Caco-2 (cell line): ENCODE data around the gene ADCY1. TPM values are rescaled to one million over a fixed set of nuclear protein-coding genes. Genes with fewer than 3 reads are reported as not detected.

ENCODE experiments used
- BruUV-seq: library from RNA; stranded (reverse); fragments of 400-500 nt; replicated peaks from 2 replicates; lab custom pipeline; 2021; lab: Mats Ljungman, UMichigan
- CTCF ChIA-PET: fragments of 300-600 bp; sonication (Branson Sonifier 250); formaldehyde crosslinking; loops from one replicate; lab custom pipeline; 2022; ENCODE audit warnings: antibody characterized with exemption; lab: Charles Lee
- POLR2A ChIA-PET: fragments of 300-600 bp; sonication (Branson Sonifier 250); formaldehyde crosslinking; loops from one replicate; lab custom pipeline; 2022; ENCODE audit warnings: antibody characterized with exemption; lab: Charles Lee
- DNase-seq, 2 experiments: peaks; one replicate each; pipeline versions ENCODE4 v3.0.0 to v3.0.0-alpha.2; 2020 to 2022
- H3K27me3 ChIP-seq: replicated peaks from 2 replicates; pipeline ENCODE4 v1.6.0; 2011; ENCODE audit warnings: low read length; ENCODE audit not compliant: control insufficient read depth, insufficient read depth
- H3K36me3 ChIP-seq: 2 replicates; pipeline ENCODE4 v1.5.1; 2011; ENCODE audit warnings: low read length; ENCODE audit not compliant: control insufficient read depth, insufficient read depth
- H3K4me1 ChIP-seq: fragments of 250-450 bp; sonication (Bioruptor Pico); 2 replicates; pipeline ENCODE4 v1.5.1; 2020; ENCODE audit warnings: mild to moderate bottlenecking
- H3K4me3 ChIP-seq: 2 replicates; pipeline ENCODE4 v1.5.1; 2011; ENCODE audit warnings: low read depth, mild to moderate bottlenecking, control low read depth, low read length
- H3K9me3 ChIP-seq: fragments of 250-450 bp; sonication (Bioruptor Pico); 2 replicates; pipeline ENCODE4 v1.5.1; 2020; ENCODE audit warnings: mild to moderate bottlenecking, moderate library complexity
- H3K27ac Mint-ChIP-seq: one replicate; pipeline ENCODE4 v1.8.0; 2022; ENCODE audit warnings: mixed read lengths; ENCODE audit not compliant: unreplicated experiment
- H3K27me3 Mint-ChIP-seq: one replicate; pipeline ENCODE4 v1.8.0; 2022; ENCODE audit warnings: mixed read lengths; ENCODE audit not compliant: insufficient read depth, unreplicated experiment
- H3K36me3 Mint-ChIP-seq: one replicate; pipeline ENCODE4 v1.8.0; 2022; ENCODE audit warnings: mild to moderate bottlenecking, mixed read lengths; ENCODE audit not compliant: insufficient read depth, unreplicated experiment
- H3K4me1 Mint-ChIP-seq: one replicate; pipeline ENCODE4 v1.8.0; 2022; ENCODE audit warnings: low read depth, mixed read lengths; ENCODE audit not compliant: unreplicated experiment
- H3K4me3 Mint-ChIP-seq: one replicate; pipeline ENCODE4 v1.8.0; 2022; ENCODE audit warnings: mild to moderate bottlenecking, moderate library complexity, mixed read lengths; ENCODE audit not compliant: unreplicated experiment
- H3K9me3 Mint-ChIP-seq: one replicate; pipeline ENCODE4 v1.8.0; 2022; ENCODE audit warnings: mixed read lengths; ENCODE audit not compliant: unreplicated experiment
- intact Hi-C: fragments of 100-400 bp; cut with micrococcal nuclease; formaldehyde crosslinking; loops from one replicate; pipeline ENCODE4 v1.10.0; 2022; ENCODE audit not compliant: unreplicated experiment
- total RNA-seq: library from RNA; stranded (reverse); gene quantifications from 2 replicates; pipeline ENCODE4 v1.2.3, GENCODE V29; 2022
- TF ChIP-seq, protein P1 (sequence below), 2 experiments: fragments of 200-600 bp in 1 of 2; IDR thresholded peaks; 1 replicate in 1 of 2; 2 replicates in 1 of 2; pipeline versions ENCODE4 v1.5.1 to v1.8.0; 2011 to 2022; ENCODE audit warnings: antibody characterized with exemption in 1 of 2, control low read depth in 1 of 2, inconsistent platforms in 1 of 2, low read depth in 1 of 2, low read length in 1 of 2, mild to moderate bottlenecking in 1 of 2, moderate library complexity in 1 of 2; ENCODE audit not compliant: insufficient read depth in 1 of 2, severe bottlenecking in 1 of 2, unreplicated experiment in 1 of 2

The ADCY1 gene
- total RNA-seq, 1 experiment from 2014 or later = 2.9 TPM

- H3K4me3 ChIP-seq = no peak overlapping the region
- H3K4me3 Mint-ChIP-seq = no peak overlapping the region
- DNase-seq = peak in 1 of 2 experiments; percentile 9
- no TSS peak for BruUV-seq
- TF ChIP-seq, protein P1, sequence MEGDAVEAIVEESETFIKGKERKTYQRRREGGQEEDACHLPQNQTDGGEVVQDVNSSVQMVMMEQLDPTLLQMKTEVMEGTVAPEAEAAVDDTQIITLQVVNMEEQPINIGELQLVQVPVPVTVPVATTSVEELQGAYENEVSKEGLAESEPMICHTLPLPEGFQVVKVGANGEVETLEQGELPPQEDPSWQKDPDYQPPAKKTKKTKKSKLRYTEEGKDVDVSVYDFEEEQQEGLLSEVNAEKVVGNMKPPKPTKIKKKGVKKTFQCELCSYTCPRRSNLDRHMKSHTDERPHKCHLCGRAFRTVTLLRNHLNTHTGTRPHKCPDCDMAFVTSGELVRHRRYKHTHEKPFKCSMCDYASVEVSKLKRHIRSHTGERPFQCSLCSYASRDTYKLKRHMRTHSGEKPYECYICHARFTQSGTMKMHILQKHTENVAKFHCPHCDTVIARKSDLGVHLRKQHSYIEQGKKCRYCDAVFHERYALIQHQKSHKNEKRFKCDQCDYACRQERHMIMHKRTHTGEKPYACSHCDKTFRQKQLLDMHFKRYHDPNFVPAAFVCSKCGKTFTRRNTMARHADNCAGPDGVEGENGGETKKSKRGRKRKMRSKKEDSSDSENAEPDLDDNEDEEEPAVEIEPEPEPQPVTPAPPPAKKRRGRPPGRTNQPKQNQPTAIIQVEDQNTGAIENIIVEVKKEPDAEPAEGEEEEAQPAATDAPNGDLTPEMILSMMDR (IDR thresholded peaks at IDR 0.05; ENCODE audit: insufficient read depth in 1 of 2, low read depth in 1 of 2, low read length in 1 of 2, severe bottlenecking in 1 of 2, unreplicated experiment in 1 of 2) = no peak
- H3K27me3 ChIP-seq = no peaks in the 10 kb centered on the region
- intact Hi-C loops = no loop called here
- ChIA-PET POLR2A (no interaction called here), CTCF (no interaction called here)
- no peaks in the 10 kb centered on the region for H3K36me3 ChIP-seq
- H3K9me3 Mint-ChIP-seq = no peaks in the 10 kb centered on the region
- H3K27me3 Mint-ChIP-seq = no peaks in the 10 kb centered on the region
- H3K9me3 ChIP-seq = no peaks in the 10 kb centered on the region
- H3K4me1 ChIP-seq = no peaks in the 10 kb centered on the region
- no peaks in the 10 kb centered on the region for H3K4me1 Mint-ChIP-seq
- H3K36me3 Mint-ChIP-seq = no peaks in the 10 kb centered on the region
- H3K27ac Mint-ChIP-seq = no peak overlapping the region
Observed at GRCh38 chr7:45581271-45581780, 7.2 kb downstream of the ADCY1 start.

GRCh38 chr7:45582136-45582749 is 8.1 kb downstream of the ADCY1 start:
- no peaks in the 10 kb centered on the region for H3K4me1 Mint-ChIP-seq
- H3K36me3 ChIP-seq = no peaks in the 10 kb centered on the region
- ChIA-PET CTCF (no interaction called here), POLR2A (no interaction called here)
- H3K27ac Mint-ChIP-seq = no peak overlapping the region
- H3K36me3 Mint-ChIP-seq = no peaks in the 10 kb centered on the region
- H3K4me3 Mint-ChIP-seq = no peak overlapping the region
- no TSS peak for BruUV-seq
- peaks cover 3% of the 10 kb centered on the region for H3K27me3 Mint-ChIP-seq
- peak in 1 of 2 experiments; percentile 28 for DNase-seq
- TF ChIP-seq, protein P1 (IDR thresholded peaks at IDR 0.05; ENCODE audit: insufficient read depth in 1 of 2, low read depth in 1 of 2, low read length in 1 of 2, severe bottlenecking in 1 of 2, unreplicated experiment in 1 of 2) = no peak
- no peaks in the 10 kb centered on the region for H3K4me1 ChIP-seq
- H3K9me3 ChIP-seq = no peaks in the 10 kb centered on the region
- no peaks in the 10 kb centered on the region for H3K27me3 ChIP-seq
- H3K4me3 ChIP-seq = no peak overlapping the region
- no peaks in the 10 kb centered on the region for H3K9me3 Mint-ChIP-seq
- intact Hi-C loops = no loop called here

DNA sequence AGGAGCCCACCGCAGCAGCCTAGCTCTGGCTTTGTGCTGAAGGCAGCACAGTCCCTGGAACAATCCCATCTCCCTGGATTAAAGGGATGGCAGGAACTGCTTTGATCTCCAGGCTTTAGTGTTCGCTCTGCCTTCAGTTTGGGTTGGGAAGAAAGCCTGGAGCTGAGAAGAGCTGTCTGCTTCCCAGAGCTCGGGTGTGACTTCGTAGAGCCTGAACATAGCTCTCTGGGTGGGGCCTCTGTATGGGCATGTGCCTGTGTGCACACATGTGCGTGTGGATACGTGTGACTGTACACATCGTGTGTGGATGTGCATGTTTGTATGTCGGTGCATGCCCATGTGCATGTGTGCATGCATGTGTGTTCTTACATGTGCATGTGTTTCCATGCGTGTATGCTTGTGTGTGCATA is 8.7 kb downstream of the ADCY1 start:
- Mint-ChIP-seq H3K36me3 (no peaks in the 10 kb centered on the region), H3K4me3 (no peak overlapping the region), H3K27ac (no peak overlapping the region), H3K27me3 (peaks cover 5% of the 10 kb centered on the region), H3K9me3 (no peaks in the 10 kb centered on the region), H3K4me1 (no peaks in the 10 kb centered on the region)
- DNase-seq = peak in 1 of 2 experiments; percentile 18
- intact Hi-C loops = no loop called here
- ChIA-PET CTCF (no interaction called here), POLR2A (no interaction called here)
- H3K4me1 ChIP-seq = no peaks in the 10 kb centered on the region
- no peaks in the 10 kb centered on the region for H3K9me3 ChIP-seq
- H3K4me3 ChIP-seq = no peak overlapping the region
- H3K27me3 ChIP-seq = no peaks in the 10 kb centered on the region
- H3K36me3 ChIP-seq = no peaks in the 10 kb centered on the region
- TF ChIP-seq, protein P1 (IDR thresholded peaks at IDR 0.05; ENCODE audit: insufficient read depth in 1 of 2, low read depth in 1 of 2, low read length in 1 of 2, severe bottlenecking in 1 of 2, unreplicated experiment in 1 of 2) = no peak
- BruUV-seq = no TSS peak
